Upper lobe of left lung (tissue), 6 donors: ENCODE results near the gene OR9A2. TPM values are rescaled to one million over a fixed set of nuclear protein-coding genes. Genes with fewer than 3 reads are reported as not detected.

ENCODE experiments used
- ATAC-seq, 2 donors: fragments of 200-7000 bp; cut with Tn5 transposase; one replicate each; pipeline ENCODE4 v1.9.1; 2022; ENCODE audit warnings: mild to moderate bottlenecking in 2 of 2, moderate library complexity in 2 of 2; ENCODE audit not compliant: low FRiP score in 2 of 2
- DNase-seq, 2 donors: peaks; one replicate each; pipeline ENCODE4 v3.0.0-alpha.2; 2019 to 2020
- H3K27ac ChIP-seq, 4 donors: fragments of 200-600 bp; sonication (generic); one replicate each; pipeline ENCODE4 v1.5.1; 2016 to 2019
- H3K27me3 ChIP-seq, 4 donors: fragments of 200-600 bp; sonication (generic); one replicate each; pipeline ENCODE4 v1.5.1; 2017 to 2019
- H3K36me3 ChIP-seq, 4 donors: fragments of 200-600 bp; sonication (generic); one replicate each; pipeline ENCODE4 v1.5.1; 2016 to 2019
- H3K4me1 ChIP-seq, 4 donors: fragments of 200-600 bp; sonication (generic); one replicate each; pipeline ENCODE4 v1.5.1; 2018 to 2019
- H3K4me3 ChIP-seq, 4 donors: fragments of 200-600 bp; sonication (generic); one replicate each; pipeline ENCODE4 v1.5.1; 2017 to 2019; ENCODE audit warnings: mild to moderate bottlenecking in 2 of 4, moderate library complexity in 1 of 4
- H3K9me3 ChIP-seq, 4 donors: fragments of 200-600 bp; sonication (generic); one replicate each; pipeline ENCODE4 v1.5.1; 2018 to 2019
- CTCF ChIP-seq, 6 experiments: fragments of 450-650 bp in 4 of 6; fragments of 200-600 bp in 2 of 6; sonication (generic) in 2 of 6; IDR thresholded peaks; one replicate each; pipeline ENCODE4 v1.5.1; 2016 to 2019; ENCODE audit warnings: antibody characterized with exemption in 6 of 6
- EP300 ChIP-seq, 4 donors: sonication (generic); formaldehyde crosslinking; IDR thresholded peaks; one replicate each; pipeline ENCODE4 v1.5.1; 2017; ENCODE audit warnings: antibody characterized with exemption in 4 of 4, control low read depth in 2 of 4
- POLR2A ChIP-seq, 4 donors: fragments of 450-650 bp; IDR thresholded peaks; one replicate each; pipeline ENCODE4 v1.5.1; 2016 to 2017; ENCODE audit warnings: antibody characterized with exemption in 4 of 4, mild to moderate bottlenecking in 2 of 4
- POLR2AphosphoS5 ChIP-seq, 2 donors: sonication (generic); formaldehyde crosslinking; IDR thresholded peaks; one replicate each; pipeline ENCODE4 v1.5.1; 2017; ENCODE audit warnings: antibody characterized with exemption in 2 of 2
- WGBS, 2 donors: methylation state at CpG; one replicate each; pipeline ENCODE4 v1.1.5; 2017 to 2018; 5-methylcytosine and 5-hydroxymethylcytosine counted together
- total RNA-seq, 6 donors: library from RNA; depleted of rRNA in 4 of 6; stranded (reverse); fragments of >200 nt in 4 of 6; gene quantifications; one replicate each; pipeline versions ENCODE4 v1.1.0 to v1.2.1, GENCODE V29; 2016 to 2021
- donor health status: DM: no; HTN: no; CAD: no; lungs with moderate emphysema.
- donor health status: DM: no; HTN: yes; CAD: no; lungs with severe emphysema.

Gene OR9A2
- total RNA-seq, 6 donors from 2014 or later: not detected

- H3K9me3 ChIP-seq: no peaks in the 10 kb centered on the region
- DNase-seq (no peak), ATAC-seq (no peak)
- H3K27me3 ChIP-seq: no peaks in the 10 kb centered on the region
- no peaks in the 10 kb centered on the region for H3K36me3 ChIP-seq
- H3K4me1 ChIP-seq: no peaks in the 10 kb centered on the region
- no peak overlapping the region for H3K4me3 ChIP-seq
- no peak for TF ChIP-seq POLR2A (IDR thresholded peaks at IDR 0.05)
- no peak for TF ChIP-seq POLR2AphosphoS5 (IDR thresholded peaks at IDR 0.05)
- no peak for TF ChIP-seq EP300 (IDR thresholded peaks at IDR 0.05)
- TF ChIP-seq CTCF (IDR thresholded peaks at IDR 0.05): no peak
- H3K27ac ChIP-seq: no peak overlapping the region
- WGBS, 2 donors: 45 to 51% methylated on average over 2 of the region's 2 CpGs
Observed at GRCh38 chr7:143043391-143043790, 16.5 kb upstream of the OR9A2 start.

GRCh38 chr7:143042790-143043271 is 15.9 kb upstream of the OR9A2 start:
- no peaks in the 10 kb centered on the region for H3K27me3 ChIP-seq
- H3K4me1 ChIP-seq: no peaks in the 10 kb centered on the region
- H3K4me3 ChIP-seq: no peak overlapping the region
- H3K27ac ChIP-seq: no peak overlapping the region
- ATAC-seq (no peak), DNase-seq (no peak)
- H3K36me3 ChIP-seq: no peaks in the 10 kb centered on the region
- WGBS, 2 donors: 43 to 61% methylated on average over 6 of the region's 6 CpGs
- TF ChIP-seq CTCF (IDR thresholded peaks at IDR 0.05): no peak
- TF ChIP-seq POLR2A (IDR thresholded peaks at IDR 0.05): no peak
- no peak for TF ChIP-seq POLR2AphosphoS5 (IDR thresholded peaks at IDR 0.05)
- no peak for TF ChIP-seq EP300 (IDR thresholded peaks at IDR 0.05)
- no peaks in the 10 kb centered on the region for H3K9me3 ChIP-seq

- Histone ChIP-seq H3K4me3 (no peak overlapping the region), H3K4me1 (no peaks in the 10 kb centered on the region), H3K36me3 (no peaks in the 10 kb centered on the region), H3K27ac (no peak overlapping the region), H3K27me3 (no peaks in the 10 kb centered on the region), H3K9me3 (no peaks in the 10 kb centered on the region)
- ATAC-seq: no peak
- no peak for TF ChIP-seq POLR2A (IDR thresholded peaks at IDR 0.05)
- no peak for TF ChIP-seq EP300 (IDR thresholded peaks at IDR 0.05)
- no peak for TF ChIP-seq POLR2AphosphoS5 (IDR thresholded peaks at IDR 0.05)
- TF ChIP-seq CTCF (IDR thresholded peaks at IDR 0.05): no peak
- DNase-seq: no peak
- 70 to 83% methylated on average over 3 of the region's 3 CpGs for WGBS, 2 donors
Observed at GRCh38 chr7:143042159-143042789, 15.3 kb upstream of the OR9A2 start.

GRCh38 chr7:143041346-143041745 is 14.4 kb upstream of the OR9A2 start:
- 89 to 92% methylated on average over 6 of the region's 6 CpGs for WGBS, 2 donors
- H3K27me3 ChIP-seq: no peaks in the 10 kb centered on the region
- H3K4me3 ChIP-seq: no peak overlapping the region
- H3K27ac ChIP-seq: no peak overlapping the region
- ATAC-seq (no peak), DNase-seq (no peak)
- TF ChIP-seq EP300 (IDR thresholded peaks at IDR 0.05) (no peak), CTCF (IDR thresholded peaks at IDR 0.05) (no peak), POLR2AphosphoS5 (IDR thresholded peaks at IDR 0.05) (no peak), POLR2A (IDR thresholded peaks at IDR 0.05) (no peak)
- no peaks in the 10 kb centered on the region for H3K9me3 ChIP-seq
- no peaks in the 10 kb centered on the region for H3K4me1 ChIP-seq
- H3K36me3 ChIP-seq: no peaks in the 10 kb centered on the region

GRCh38 chr7:143040209-143040715 is 13.3 kb upstream of the OR9A2 start:
- ATAC-seq: no peak
- TF ChIP-seq POLR2A (IDR thresholded peaks at IDR 0.05) (no peak), POLR2AphosphoS5 (IDR thresholded peaks at IDR 0.05) (no peak), CTCF (IDR thresholded peaks at IDR 0.05) (no peak), EP300 (IDR thresholded peaks at IDR 0.05) (no peak)
- 56 to 61% methylated on average over 3 of the region's 3 CpGs for WGBS, 2 donors

More at GRCh38 chr7:143040209-143040715, 13.3 kb upstream of the OR9A2 start:
- no peaks in the 10 kb centered on the region for H3K9me3 ChIP-seq
- DNase-seq: no peak
- no peaks in the 10 kb centered on the region for H3K27me3 ChIP-seq
- H3K27ac ChIP-seq: no peak overlapping the region
- no peaks in the 10 kb centered on the region for H3K4me1 ChIP-seq
- H3K4me3 ChIP-seq: no peak overlapping the region
- no peaks in the 10 kb centered on the region for H3K36me3 ChIP-seq
